Keratinocyte (primary cell): ENCODE measurements around the gene PLD1.

Experiments
- EZH2 ChIP-seq: IDR thresholded peaks from one replicate; pipeline ENCODE4 v1.6.1; 2012; ENCODE audit warnings: inconsistent platforms, mild to moderate bottlenecking, low read length, moderate library complexity
- TF ChIP-seq, protein P1 (sequence below), 3 experiments: IDR thresholded peaks in 1 of 3; conservative IDR thresholded peaks in 1 of 3; optimal IDR thresholded peaks in 1 of 3; 2 replicates in 2 of 3; 3 replicates in 1 of 3; pipeline versions ENCODE3 to v1.5.1; 2011; ENCODE audit warnings: low read length in 3 of 3, mild to moderate bottlenecking in 3 of 3, moderate library complexity in 2 of 3, control low read depth in 1 of 3, inconsistent platforms in 1 of 3; ENCODE audit not compliant: insufficient read depth in 2 of 3; ENCODE audit errors: extremely low read depth in 1 of 3

DNA sequence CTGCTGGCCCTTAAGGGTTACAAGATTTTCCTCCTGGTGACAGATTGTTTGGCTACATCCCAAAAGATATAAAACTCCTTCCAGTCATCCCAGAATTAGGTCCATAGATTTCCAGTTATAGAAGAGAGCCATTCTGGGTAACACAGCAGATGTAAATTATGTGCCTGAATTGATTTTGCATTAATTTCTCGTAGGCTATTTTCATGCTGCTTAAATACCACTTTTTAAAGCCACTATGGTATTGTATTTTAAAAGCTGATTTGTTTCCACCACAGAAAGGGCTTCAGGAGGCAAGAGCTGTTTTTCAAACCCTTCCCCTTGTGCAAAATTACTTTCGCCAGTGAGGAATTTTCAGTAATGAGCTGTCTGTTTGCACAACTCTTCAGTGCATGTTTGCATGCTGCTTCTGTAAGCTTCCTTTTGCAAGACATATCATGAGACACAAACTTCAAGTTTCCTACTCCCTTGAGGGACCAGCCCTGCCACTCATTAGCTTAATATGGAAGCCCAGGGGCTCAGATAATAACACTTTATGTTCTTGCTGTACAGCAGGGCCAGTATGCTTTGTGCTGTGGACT is 244.7 kb downstream of the PLD1 start:
- TF ChIP-seq, protein P1, sequence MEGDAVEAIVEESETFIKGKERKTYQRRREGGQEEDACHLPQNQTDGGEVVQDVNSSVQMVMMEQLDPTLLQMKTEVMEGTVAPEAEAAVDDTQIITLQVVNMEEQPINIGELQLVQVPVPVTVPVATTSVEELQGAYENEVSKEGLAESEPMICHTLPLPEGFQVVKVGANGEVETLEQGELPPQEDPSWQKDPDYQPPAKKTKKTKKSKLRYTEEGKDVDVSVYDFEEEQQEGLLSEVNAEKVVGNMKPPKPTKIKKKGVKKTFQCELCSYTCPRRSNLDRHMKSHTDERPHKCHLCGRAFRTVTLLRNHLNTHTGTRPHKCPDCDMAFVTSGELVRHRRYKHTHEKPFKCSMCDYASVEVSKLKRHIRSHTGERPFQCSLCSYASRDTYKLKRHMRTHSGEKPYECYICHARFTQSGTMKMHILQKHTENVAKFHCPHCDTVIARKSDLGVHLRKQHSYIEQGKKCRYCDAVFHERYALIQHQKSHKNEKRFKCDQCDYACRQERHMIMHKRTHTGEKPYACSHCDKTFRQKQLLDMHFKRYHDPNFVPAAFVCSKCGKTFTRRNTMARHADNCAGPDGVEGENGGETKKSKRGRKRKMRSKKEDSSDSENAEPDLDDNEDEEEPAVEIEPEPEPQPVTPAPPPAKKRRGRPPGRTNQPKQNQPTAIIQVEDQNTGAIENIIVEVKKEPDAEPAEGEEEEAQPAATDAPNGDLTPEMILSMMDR (optimal IDR thresholded peaks at IDR 0.05 in 1 of 3, IDR thresholded peaks at IDR 0.05 in 1 of 3, conservative IDR thresholded peaks at IDR 0.05 in 1 of 3; ENCODE audit: extremely low read depth in 1 of 3, insufficient read depth in 2 of 3, low read length in 3 of 3): no peak
- TF ChIP-seq EZH2: no peak
